T-helper 17 cell (primary cell): Measurements from ENCODE around the gene NUDT19. TPM values are rescaled to one million over a fixed set of nuclear protein-coding genes. Genes with fewer than 3 reads are reported as not detected.
A peak's percentile ranks its signal among the peaks of the same experiment; 100 is the strongest.
"Not testable (repeated sequence)": the region's sequence is repeated elsewhere in the genome, so short reads cannot be mapped to it uniquely, and the experiment has no call there.

Source experiments
- ATAC-seq: fragments of 150-1000 bp; cut with Tn5 transposase; 2 replicates; pipeline ENCODE4 v1.10.0; 2021; ENCODE audit warnings: mild to moderate bottlenecking, moderate library complexity
- DNase-seq, 3 donors: peaks; one replicate each; pipeline versions ENCODE4 v3.0.0 to v3.0.0-alpha.2; 2020 to 2021
- H3K9me3 ChIP-seq: one replicate; pipeline ENCODE4 v1.7.0; 2013; ENCODE audit warnings: low read length, mild to moderate bottlenecking; ENCODE audit not compliant: control insufficient read depth, poor library complexity, severe bottlenecking
- H3K27ac Mint-ChIP-seq: one replicate; pipeline ENCODE4 v1.8.0; 2022; ENCODE audit warnings: mild to moderate bottlenecking, moderate library complexity, mixed read lengths
- H3K27me3 Mint-ChIP-seq: one replicate; pipeline ENCODE4 v1.8.0; 2022; ENCODE audit warnings: mixed read lengths
- H3K36me3 Mint-ChIP-seq: one replicate; pipeline ENCODE4 v1.8.0; 2022; ENCODE audit warnings: low read depth, mixed read lengths
- H3K4me1 Mint-ChIP-seq: one replicate; pipeline ENCODE4 v1.8.0; 2022; ENCODE audit warnings: mild to moderate bottlenecking, mixed read lengths
- H3K4me3 Mint-ChIP-seq: one replicate; pipeline ENCODE4 v1.8.0; 2022; ENCODE audit warnings: mild to moderate bottlenecking, moderate library complexity, mixed read lengths
- total RNA-seq, 4 donors: library from RNA in 2 of 4; stranded (reverse) in 2 of 4; gene quantifications; one replicate each; pipeline ENCODE4 v1.2.3 and lab custom pipeline; 2022 to 2026

The NUDT19 gene
- total RNA-seq = 10 to 100 TPM; 10.2 to 10.5 TPM
- total RNA-seq (lab: John Stamatoyannopoulos, UW) = 11.5 to 14.9 reads per million in 2 donors

DNA sequence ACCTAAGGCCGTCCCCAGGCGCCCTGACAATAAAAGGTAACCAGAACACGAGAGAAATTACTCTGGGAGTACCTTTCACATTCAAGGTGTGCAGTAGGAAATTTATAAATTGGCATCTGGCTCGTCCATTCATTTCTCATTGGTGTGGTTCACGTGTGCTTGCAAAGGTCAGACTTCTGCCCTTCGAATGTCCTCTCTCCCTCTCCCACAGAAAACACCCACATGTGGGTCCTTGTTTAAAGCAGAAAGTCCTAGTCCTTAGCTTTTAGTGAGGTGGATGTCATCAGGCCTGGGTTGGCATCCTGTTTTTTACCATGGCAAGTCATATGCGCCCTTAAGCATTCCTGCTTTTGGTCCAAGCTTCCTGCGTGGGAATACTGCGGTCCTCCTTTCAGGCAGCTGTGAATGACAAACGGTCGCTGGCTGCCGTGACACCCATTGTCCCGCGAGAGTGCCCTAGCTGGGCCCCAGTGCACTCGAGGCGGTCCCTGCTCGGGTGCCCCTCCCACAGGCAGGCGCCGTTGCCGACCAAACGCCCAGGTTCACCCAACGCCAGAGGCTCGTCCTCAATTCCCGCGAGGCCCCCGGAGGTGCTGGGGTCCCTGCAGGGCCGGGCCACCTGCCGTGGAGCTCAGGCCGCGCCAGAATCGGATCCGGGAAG is at the start of gene NUDT19:
Gene NUDT19 (plus strand): TSS at position 531 of the 661 bp plus-strand sequence. CDS start 140 bp downstream, outside the sequence.
- DNase-seq (peak; percentile 46 to 61 (median 56)), ATAC-seq (peak; percentile 88)
- peaks cover 5% of the 10 kb centered on the region for H3K36me3 Mint-ChIP-seq
- peak within 1 kb of the TSS; percentile 92 for H3K27ac Mint-ChIP-seq
- peak within 1 kb of the TSS; percentile 93 for H3K4me3 Mint-ChIP-seq
- no peaks in the 10 kb centered on the region for H3K27me3 Mint-ChIP-seq
- no peaks in the 10 kb centered on the region for H3K9me3 ChIP-seq
- peaks cover 35% of the 10 kb centered on the region for H3K4me1 Mint-ChIP-seq

DNA sequence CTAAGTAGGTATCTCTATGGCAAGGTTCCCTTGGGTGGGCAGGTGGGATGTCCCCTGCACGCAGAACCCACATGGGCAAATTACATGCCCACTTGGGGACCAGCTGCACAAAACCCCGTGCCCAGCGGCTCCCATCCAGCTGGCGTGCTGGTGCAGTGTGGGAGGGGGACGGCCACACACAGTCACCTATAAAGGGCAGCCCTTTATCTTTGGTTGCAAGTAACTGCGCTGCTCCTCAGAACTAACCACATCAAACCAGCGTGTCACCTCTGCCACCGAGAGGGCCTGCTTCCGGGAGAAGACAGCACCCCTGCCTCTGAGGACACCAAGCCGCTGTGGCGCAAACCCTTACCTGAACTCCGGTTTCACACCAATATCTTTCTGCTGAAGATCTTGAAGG is 48.9 kb upstream of the NUDT19 start:
- Mint-ChIP-seq H3K4me1 (peaks cover 13% of the 10 kb centered on the region), H3K27ac (peak overlapping the region; percentile 68), H3K4me3 (peak overlapping the region; percentile 41), H3K27me3 (no peaks in the 10 kb centered on the region), H3K36me3 (no peaks in the 10 kb centered on the region)
- H3K9me3 ChIP-seq = no peaks in the 10 kb centered on the region
- peak; percentile 99 for ATAC-seq
- DNase-seq = peak; percentile 19 to 29 (median 20)

DNA sequence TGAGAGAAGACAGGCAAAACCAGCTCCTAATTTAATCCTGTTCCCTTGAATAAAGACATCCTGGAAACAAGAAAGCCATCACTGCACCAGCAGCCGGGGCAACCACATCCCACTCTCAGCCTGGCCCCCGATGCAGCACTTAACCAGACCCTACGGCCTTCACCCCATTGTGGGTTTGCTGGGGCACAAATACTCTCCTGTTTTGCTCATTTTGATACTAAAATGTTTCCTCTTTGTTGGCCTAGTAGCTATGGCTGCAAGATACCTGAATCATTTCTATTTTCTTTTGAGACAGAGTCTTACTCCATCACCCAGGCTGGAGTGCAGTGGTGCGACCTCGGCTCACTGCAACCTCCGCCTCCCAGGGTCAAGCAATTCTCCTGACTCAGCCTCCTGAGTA is 45.1 kb upstream of the NUDT19 start:
- H3K27me3 Mint-ChIP-seq = no peaks in the 10 kb centered on the region
- H3K9me3 ChIP-seq = no peaks in the 10 kb centered on the region
- H3K4me1 Mint-ChIP-seq = peaks cover 13% of the 10 kb centered on the region
- no peak for DNase-seq
- H3K4me3 Mint-ChIP-seq = no peak overlapping the region
- ATAC-seq = no peak
- no peaks in the 10 kb centered on the region for H3K36me3 Mint-ChIP-seq
- peak overlapping the region; percentile 67 for H3K27ac Mint-ChIP-seq

DNA sequence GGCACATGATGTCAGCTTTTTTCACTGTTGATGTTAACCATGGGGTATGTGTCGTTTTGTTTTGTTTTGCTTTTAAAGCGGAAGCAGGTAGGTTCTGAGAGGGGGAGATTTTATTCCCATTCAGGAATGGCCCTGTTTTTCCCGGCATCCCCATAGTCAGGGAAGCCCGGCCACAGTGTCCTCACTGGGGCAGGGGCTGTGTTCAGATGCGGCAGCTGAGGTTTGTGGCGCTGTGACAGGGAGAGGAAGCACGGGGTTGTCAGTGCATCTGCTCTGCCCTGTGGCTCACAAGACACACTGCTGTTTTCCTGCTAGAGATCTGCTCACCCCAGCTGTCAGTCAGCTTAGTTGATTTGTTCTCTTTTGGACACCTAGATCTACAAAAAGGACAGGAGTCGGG is 44.3 kb upstream of the NUDT19 start:
- no peak overlapping the region for H3K4me3 Mint-ChIP-seq
- peak overlapping the region; percentile 67 for H3K27ac Mint-ChIP-seq
- DNase-seq (no peak), ATAC-seq (no peak)
- H3K27me3 Mint-ChIP-seq = no peaks in the 10 kb centered on the region
- H3K36me3 Mint-ChIP-seq = no peaks in the 10 kb centered on the region
- peaks cover 15% of the 10 kb centered on the region for H3K4me1 Mint-ChIP-seq
- H3K9me3 ChIP-seq = no peaks in the 10 kb centered on the region

DNA sequence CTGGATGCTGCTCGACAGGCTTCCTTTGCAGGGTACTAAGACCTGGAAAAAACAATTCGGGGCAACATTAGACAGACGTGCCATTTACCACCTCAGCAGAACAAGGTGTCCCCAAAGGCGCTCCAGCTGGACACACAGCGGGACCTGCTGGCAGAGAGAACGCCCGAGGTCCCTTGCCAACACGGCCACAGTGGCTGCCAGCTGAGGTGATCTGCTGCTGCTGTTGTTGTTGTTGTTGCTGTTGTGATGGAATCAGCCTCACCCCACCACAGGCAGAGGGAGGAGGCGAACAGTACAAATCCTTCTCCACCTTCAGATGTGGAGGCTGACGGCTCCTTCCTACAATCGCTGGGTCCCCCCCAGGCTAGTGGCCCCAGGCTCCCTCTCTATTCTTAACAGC is 41.9 kb upstream of the NUDT19 start:
- H3K4me3 Mint-ChIP-seq = no peak overlapping the region
- no peak for ATAC-seq

DNA sequence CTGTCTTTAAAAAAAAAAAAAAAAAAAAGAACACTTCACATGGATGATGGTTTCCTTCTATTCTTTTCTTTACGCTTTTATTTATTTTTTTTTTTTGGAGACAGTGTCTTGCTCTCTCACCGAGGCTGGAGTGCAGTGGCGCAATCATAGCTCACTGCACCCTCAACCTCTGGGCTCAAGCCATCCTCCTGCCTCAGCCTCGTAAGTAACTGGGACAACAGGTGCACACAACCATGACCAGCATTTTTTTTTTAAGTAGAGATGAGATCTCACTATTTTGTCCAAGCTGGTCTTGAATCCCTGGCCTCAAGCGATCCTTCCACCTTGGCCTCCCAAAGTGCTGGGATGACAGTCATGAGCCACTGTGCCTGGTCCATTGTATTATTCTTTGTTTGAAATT is 41.0 kb upstream of the NUDT19 start:
- H3K9me3 ChIP-seq = no peaks in the 10 kb centered on the region
- H3K4me1 Mint-ChIP-seq = peaks cover 4% of the 10 kb centered on the region
- ATAC-seq (no peak), DNase-seq (no peak)
- no peaks in the 10 kb centered on the region for H3K27me3 Mint-ChIP-seq
- H3K27ac Mint-ChIP-seq = no peak overlapping the region
- no peak overlapping the region for H3K4me3 Mint-ChIP-seq
- H3K36me3 Mint-ChIP-seq = no peaks in the 10 kb centered on the region

More for the DNA sequence above, 41.9 kb upstream of the NUDT19 start:
- no peaks in the 10 kb centered on the region for H3K27me3 Mint-ChIP-seq
- no peak overlapping the region for H3K27ac Mint-ChIP-seq
- no peaks in the 10 kb centered on the region for H3K9me3 ChIP-seq
- DNase-seq = no peak
- H3K36me3 Mint-ChIP-seq = no peaks in the 10 kb centered on the region
- peaks cover 4% of the 10 kb centered on the region for H3K4me1 Mint-ChIP-seq

DNA sequence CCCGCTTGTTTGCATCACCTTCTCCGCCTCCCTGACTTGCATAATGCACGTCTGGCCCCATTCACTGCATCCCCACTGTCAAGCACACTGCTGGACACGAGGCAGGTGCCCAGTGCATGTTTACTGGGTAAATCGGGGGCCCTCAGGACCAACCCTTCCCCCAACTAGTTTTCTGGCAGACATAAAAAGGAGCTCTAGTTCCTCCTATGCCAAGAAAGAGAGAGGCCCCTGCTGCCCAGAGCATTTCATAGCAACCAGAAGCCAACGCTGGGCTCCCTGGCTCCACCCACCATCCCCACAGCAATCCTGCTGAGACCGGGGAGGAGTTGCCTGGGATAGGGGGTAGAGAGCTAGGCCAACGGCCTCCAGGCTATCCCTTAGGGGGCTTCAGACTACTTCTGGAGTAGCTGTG is 39.9 kb upstream of the NUDT19 start:
- H3K9me3 ChIP-seq = no peaks in the 10 kb centered on the region
- ATAC-seq = no peak
- no peak overlapping the region for H3K27ac Mint-ChIP-seq
- DNase-seq = no peak
- H3K27me3 Mint-ChIP-seq = no peaks in the 10 kb centered on the region
- no peak overlapping the region for H3K4me3 Mint-ChIP-seq
- H3K4me1 Mint-ChIP-seq = peaks cover 4% of the 10 kb centered on the region
- no peaks in the 10 kb centered on the region for H3K36me3 Mint-ChIP-seq

DNA sequence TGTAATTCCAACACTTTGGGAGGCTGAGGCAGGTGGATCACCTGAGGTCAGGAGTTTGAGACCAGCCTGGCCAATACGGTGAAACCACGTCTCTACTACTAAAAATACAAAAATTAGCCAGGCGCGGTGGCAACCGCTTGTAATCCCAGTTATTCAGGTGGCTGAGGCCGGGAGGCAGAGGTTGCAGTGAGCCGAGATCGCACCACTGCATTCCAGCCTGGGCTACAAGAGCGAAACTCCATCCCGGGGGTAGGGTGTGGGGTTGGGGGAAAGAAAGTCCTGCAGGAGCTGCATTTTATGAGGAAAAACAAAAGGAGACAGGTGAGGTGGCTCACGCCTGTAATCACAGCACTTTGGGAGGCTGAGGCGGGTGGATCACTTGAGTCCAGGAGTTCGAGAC is 39.3 kb upstream of the NUDT19 start:
- H3K27me3 Mint-ChIP-seq, DNase-seq, H3K4me1 Mint-ChIP-seq, ATAC-seq, H3K9me3 ChIP-seq, H3K36me3 Mint-ChIP-seq, H3K4me3 Mint-ChIP-seq, H3K27ac Mint-ChIP-seq: not testable (repeated sequence)

DNA sequence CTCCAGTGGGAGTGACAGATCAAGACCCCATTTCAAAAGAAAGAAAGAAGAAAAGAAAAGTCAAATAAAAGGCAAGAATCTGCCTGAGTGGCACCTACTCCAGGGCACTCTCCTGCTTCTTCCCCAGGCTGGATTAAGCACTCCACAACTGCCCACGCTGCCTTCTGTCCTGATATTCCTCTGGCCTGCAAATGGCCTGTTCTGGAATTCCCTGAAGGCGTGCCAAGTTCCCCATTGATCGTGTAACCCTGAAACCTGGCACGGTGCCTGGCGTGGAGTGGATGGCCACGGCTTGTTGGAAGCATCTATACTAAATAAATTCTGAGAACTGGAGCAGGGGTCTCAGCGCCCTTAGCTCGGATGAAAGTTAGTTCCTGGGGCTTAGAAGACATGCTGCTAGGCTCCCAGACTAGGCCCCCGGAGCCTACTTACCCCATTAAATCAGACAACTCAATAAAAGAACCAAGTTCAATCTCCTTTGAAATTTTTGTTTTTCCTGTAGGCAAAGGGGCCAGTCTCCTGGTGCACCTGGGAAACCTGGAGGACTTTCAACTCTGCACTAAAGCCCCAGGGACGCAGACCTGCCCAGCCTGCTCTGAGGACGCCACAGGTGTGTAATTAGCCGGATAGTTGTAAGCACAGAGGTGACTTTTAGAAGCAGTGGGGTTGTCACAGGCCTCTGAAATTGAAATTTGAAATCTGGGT is 38.6 kb upstream of the NUDT19 start:
- Mint-ChIP-seq H3K36me3 (peaks cover 2% of the 10 kb centered on the region), H3K27me3 (no peaks in the 10 kb centered on the region), H3K4me3 (no peak overlapping the region), H3K27ac (no peak overlapping the region), H3K4me1 (peaks cover 2% of the 10 kb centered on the region)
- no peak for ATAC-seq
- DNase-seq = no peak
- H3K9me3 ChIP-seq = no peaks in the 10 kb centered on the region

DNA sequence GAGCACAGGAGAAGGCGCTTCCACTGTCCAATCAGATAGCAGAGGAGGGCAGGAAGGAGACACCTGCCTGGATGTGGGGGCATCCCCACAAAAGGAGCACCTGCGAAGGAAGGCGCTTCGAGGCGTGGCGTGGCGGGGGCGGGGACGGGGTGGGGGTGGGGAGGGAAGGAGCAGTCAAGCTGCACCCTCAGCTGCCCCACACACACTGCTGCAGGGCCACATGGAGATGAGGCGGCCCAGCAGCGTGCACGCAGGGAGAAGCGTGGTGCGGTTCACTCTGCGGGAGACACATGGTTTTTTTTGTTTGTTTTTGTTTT is 38.1 kb upstream of the NUDT19 start:
- H3K9me3 ChIP-seq = no peaks in the 10 kb centered on the region
- H3K36me3 Mint-ChIP-seq = peaks cover 2% of the 10 kb centered on the region
- peaks cover 2% of the 10 kb centered on the region for H3K4me1 Mint-ChIP-seq
- no peak overlapping the region for H3K4me3 Mint-ChIP-seq
- H3K27me3 Mint-ChIP-seq = no peaks in the 10 kb centered on the region
- no peak overlapping the region for H3K27ac Mint-ChIP-seq
- no peak for ATAC-seq
- DNase-seq = no peak

DNA sequence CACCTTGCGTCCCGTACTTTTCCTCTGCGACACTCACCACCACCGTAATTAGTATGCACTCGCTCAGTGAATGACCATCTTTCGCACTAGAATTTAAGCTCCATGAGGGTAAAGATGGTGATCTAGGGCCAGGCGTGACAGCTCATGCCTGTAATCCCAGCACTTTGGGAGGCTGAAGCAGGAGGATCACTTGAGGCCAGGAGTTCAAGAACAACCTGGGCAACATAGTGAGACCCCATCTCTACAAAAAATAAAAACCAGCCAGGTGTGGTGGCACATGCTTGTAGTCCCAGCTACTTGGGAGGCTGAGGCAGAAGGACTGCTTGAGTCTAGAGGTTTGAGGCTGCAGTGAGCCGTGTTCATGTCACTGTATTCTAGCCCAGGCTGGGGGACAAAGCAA is 35.2 kb upstream of the NUDT19 start:
- not testable (repeated sequence) for H3K4me1 Mint-ChIP-seq, H3K9me3 ChIP-seq, DNase-seq, H3K36me3 Mint-ChIP-seq, H3K27me3 Mint-ChIP-seq, ATAC-seq, H3K4me3 Mint-ChIP-seq
- peak overlapping the region; percentile 11 for H3K27ac Mint-ChIP-seq

DNA sequence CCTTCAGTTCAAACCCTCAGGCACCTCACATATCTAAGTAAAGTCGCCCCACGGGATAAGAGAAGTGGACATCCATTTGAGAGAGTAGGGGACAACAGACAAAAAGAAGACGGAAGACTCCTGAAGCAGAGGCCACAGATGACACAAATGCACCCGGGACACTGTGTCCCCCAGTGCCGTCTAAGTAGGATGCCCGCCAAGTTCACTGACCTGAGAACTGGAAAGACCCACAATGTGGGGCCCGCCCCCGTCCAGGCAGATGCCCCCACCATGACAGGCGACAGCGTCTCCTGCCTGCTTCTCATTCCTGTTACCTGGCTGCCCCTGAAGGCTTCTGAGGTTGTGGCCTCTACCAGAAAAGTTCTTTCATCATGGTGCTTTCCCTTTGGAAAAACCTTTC is 33.5 kb upstream of the NUDT19 start:
- ATAC-seq = no peak
- no peak overlapping the region for H3K4me3 Mint-ChIP-seq
- no peak for DNase-seq
- no peaks in the 10 kb centered on the region for H3K9me3 ChIP-seq
- no peak overlapping the region for H3K27ac Mint-ChIP-seq
- no peaks in the 10 kb centered on the region for H3K27me3 Mint-ChIP-seq
- H3K4me1 Mint-ChIP-seq = peaks cover 1% of the 10 kb centered on the region
- H3K36me3 Mint-ChIP-seq = peaks cover 2% of the 10 kb centered on the region

DNA sequence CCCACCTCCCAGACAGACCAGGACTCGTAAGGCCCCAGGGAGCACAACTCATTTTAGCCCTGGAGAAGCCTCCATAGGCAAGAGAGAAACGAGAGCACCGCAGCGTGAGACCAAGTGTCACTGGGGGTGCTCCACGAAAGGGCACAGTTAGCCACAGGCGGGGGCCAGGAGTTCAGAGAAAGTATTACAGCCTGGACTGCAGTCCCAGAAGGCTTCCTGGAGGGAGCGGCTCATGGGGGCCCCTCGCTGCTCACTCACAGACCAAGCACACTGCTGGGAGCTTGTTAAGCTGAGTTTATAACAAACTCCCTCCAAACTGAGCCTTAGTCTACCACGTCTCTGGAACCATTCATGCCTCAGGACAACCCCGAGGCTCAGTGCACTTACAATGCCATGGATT is 33.1 kb upstream of the NUDT19 start:
- H3K9me3 ChIP-seq = no peaks in the 10 kb centered on the region
- Mint-ChIP-seq H3K36me3 (peaks cover 2% of the 10 kb centered on the region), H3K27ac (no peak overlapping the region)

DNA sequence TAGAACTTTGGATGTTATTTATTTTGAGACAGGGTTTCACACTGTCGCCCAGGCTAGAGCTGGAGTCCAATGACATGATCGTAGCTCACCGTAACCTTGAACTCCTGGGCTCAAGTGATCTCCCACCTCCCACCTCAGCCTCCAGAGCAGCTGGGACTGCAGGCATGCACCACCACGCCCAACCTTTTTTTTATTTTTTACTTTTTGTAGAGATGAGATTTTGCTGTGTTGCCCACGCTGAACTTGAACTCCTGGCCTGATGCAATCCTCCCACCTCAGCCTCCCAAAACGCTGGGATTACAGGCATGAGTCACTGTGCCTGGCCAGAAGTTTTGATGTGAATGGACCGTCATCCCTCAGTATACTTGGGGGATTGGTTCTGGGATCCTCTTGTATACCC is 30.3 kb upstream of the NUDT19 start:
- Mint-ChIP-seq H3K36me3 (peaks cover 2% of the 10 kb centered on the region), H3K4me3 (no peak overlapping the region), H3K27me3 (no peaks in the 10 kb centered on the region), H3K27ac (peak overlapping the region; percentile 32), H3K4me1 (peaks cover 2% of the 10 kb centered on the region)
- ATAC-seq = no peak
- H3K9me3 ChIP-seq = no peaks in the 10 kb centered on the region
- DNase-seq = no peak

More for the DNA sequence above, 33.1 kb upstream of the NUDT19 start:
- DNase-seq = no peak
- H3K4me1 Mint-ChIP-seq = peaks cover 2% of the 10 kb centered on the region
- ATAC-seq = no peak
- no peak overlapping the region for H3K4me3 Mint-ChIP-seq
- H3K27me3 Mint-ChIP-seq = no peaks in the 10 kb centered on the region
